ENCODE results near the gene IER3. TPM values are rescaled to one million over a fixed set of nuclear protein-coding genes. Genes with fewer than 3 reads are reported as not detected.

The IER3 gene
- total RNA-seq, 2 experiments from 2014 or later, result 167 to 171 TPM

DNA sequence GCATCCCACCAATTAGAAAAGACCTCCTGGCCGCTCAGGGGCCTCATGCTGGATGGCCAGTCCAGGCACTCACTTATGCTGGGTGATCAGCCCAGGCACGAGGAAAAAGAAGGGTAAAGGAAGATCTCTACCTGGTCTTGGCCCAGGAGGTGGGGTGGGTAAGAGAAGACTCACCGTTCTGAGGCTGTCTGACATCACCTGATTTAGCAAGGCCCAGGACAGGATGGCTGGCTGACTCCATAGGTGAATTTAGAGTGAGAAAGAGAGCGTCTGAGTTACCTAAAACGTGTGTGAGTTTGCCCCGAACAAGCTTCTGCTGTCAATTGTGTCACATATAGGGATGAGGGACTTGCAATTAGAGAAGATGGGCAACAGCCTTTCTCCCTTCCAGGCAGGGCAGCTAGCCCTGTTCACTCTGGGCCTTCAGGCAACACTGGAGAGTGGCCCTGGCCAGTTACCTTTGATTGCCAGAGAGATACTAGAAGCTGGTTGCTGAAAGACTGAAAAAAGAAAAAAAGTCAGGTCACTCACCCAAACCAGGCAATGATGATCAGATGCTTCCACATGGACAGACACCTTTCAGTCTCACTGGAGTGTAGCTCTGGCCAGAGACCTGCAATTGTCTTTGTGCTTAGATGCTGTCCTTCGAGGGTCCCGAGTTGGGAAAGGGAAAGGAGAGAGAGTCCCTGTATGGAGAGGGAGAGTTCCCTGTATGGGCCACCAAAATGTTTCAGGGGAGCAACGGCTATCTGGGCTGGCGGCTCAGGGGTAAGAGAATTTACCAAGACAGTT, 35.7 kb upstream of the IER3 start:
- intact Hi-C loops (cut with micrococcal nuclease), result no loop called here
- Mint-ChIP-seq H3K36me3 (no peaks in the 10 kb centered on the region), H3K4me1 (ENCODE audit: low read depth) (peaks cover 18% of the 10 kb centered on the region), H3K27ac (no peak overlapping the region), H3K9me3 (no peaks in the 10 kb centered on the region), H3K27me3 (no peaks in the 10 kb centered on the region), H3K4me3 (no peak overlapping the region)
- ChIA-PET CTCF (interaction anchor here (0.6 to 1.0 kb wide), 3 partner anchors 49 to 300 kb away, joined by 3 read pairs; no protein-coding TSS in a partner anchor), POLR2A (interaction anchor here (0.6 to 0.7 kb wide), 2 partner anchors 23 to 33 kb away, joined by 3 to 5 read pairs; no protein-coding TSS in a partner anchor)
- no peak for DNase-seq

DNA sequence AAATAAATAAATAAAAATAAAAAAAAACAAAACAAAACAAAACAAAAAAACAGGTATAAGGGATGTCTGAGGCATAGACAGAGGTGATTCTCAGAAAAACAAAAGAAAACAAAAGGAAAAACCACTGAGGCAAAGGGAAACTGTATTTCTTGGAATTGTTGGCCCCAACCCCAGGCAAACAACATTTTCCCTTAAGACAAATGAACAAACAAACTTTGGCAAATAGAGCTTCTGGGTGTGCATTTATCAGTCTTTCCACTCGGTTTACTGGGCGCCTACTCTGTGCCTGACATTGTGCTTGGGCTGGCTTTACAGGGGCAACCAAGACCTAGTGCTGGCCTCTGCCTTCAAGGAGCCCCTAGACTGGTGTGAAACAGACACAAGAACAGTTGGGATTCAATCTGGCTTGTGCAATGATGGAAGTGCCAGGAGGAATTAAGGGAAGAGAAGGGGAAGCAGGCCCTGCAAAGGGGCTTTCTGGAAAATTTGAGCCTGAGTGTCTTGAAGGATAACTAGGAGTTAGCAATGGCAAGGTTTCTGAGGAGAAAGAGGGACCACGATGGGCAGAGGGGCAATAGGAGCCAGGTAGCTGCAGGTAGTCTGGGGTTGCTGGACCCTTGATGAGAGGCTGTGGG, 33.8 kb upstream of the IER3 start:
- Mint-ChIP-seq H3K36me3 (no peaks in the 10 kb centered on the region), H3K27me3 (no peaks in the 10 kb centered on the region), H3K4me1 (ENCODE audit: low read depth) (peaks cover 17% of the 10 kb centered on the region), H3K27ac (no peak overlapping the region), H3K9me3 (no peaks in the 10 kb centered on the region), H3K4me3 (no peak overlapping the region)
- DNase-seq, result no peak
- ChIA-PET CTCF (no interaction called here), POLR2A (interaction anchor here (1.3 kb wide), 1 partner anchor 9 kb away, joined by 3 read pairs; no protein-coding TSS in a partner anchor)
- intact Hi-C loops (cut with micrococcal nuclease), result no loop called here

DNA sequence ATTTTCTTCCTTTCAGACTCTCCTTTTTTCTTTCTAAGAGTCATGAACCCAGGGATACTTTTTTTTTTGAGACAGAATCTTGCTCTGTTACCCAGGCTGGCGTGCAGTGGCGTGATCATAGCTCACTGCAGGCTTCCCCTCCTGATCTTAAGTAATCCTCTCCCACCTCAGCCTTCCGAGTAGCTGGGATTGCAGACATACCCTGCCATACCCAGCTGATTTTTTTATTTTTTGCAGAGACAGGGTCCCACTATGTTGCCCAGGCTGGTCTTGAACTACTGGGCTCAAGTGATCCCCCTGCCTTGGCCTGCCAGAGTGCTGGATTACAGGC, 32.8 kb upstream of the IER3 start:
- no peaks in the 10 kb centered on the region for H3K36me3 Mint-ChIP-seq
- POLR2A ChIA-PET, result interaction anchor here (0.9 to 1.3 kb wide), 2 partner anchors 8 to 18 kb away, joined by 3 to 4 read pairs; no protein-coding TSS in a partner anchor
- no peaks in the 10 kb centered on the region for H3K9me3 Mint-ChIP-seq
- intact Hi-C loops (cut with micrococcal nuclease), result no loop called here
- no peak overlapping the region for H3K27ac Mint-ChIP-seq
- CTCF ChIA-PET, result interaction anchor here (1.0 to 1.2 kb wide), 3 partner anchors 11 to 138 kb away, joined by 3 read pairs; no protein-coding TSS in a partner anchor
- no peak overlapping the region for H3K4me3 Mint-ChIP-seq
- DNase-seq, result no peak
- no peaks in the 10 kb centered on the region for H3K27me3 Mint-ChIP-seq
- H3K4me1 Mint-ChIP-seq (ENCODE audit: low read depth), result peaks cover 22% of the 10 kb centered on the region

DNA sequence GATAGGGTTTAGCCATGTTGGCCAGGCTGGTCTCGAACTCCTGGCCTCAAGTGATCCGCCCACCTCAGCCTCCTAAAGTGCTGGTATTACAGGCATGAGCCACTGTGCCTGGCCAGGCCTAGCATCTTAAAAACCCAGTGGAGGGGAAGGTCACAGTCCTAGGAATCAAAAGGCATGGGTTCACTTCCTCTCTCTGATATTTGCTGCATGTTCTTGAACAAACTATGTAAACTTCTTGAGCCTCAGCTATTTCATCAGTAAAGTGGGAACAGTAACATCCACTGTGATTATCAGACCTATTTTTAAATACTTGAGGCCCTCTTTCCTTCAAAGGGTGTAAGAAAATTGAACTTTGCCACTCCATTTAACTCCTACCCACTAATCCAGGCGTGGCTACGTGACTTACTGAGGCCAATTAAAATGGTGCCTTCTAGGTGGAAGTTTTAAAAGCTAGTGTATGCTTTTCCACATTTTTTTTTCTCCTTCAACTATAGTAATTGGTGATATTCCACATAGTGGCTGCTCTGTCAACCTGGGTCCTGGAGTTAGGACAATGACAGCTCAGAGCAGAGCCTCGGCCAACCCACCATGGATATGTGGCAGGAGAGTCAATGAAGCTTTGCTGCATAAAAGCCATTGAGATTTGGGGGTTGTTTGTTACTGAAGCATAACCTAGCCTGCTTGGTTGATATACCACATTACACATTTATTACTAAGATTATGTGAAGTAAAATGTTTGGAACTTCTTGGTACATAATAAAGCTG, 32.2 kb upstream of the IER3 start:
- peaks cover 20% of the 10 kb centered on the region for H3K4me1 Mint-ChIP-seq (ENCODE audit: low read depth)
- no peak for DNase-seq
- ChIA-PET POLR2A (interaction anchor here (0.9 to 1.3 kb wide), 2 partner anchors 7 to 17 kb away, joined by 3 to 4 read pairs; no protein-coding TSS in a partner anchor), CTCF (interaction anchor here (1.0 to 1.2 kb wide), 4 partner anchors 11 to 138 kb away, joined by 3 read pairs; no protein-coding TSS in a partner anchor)
- no peak overlapping the region for H3K27ac Mint-ChIP-seq
- H3K9me3 Mint-ChIP-seq, result no peaks in the 10 kb centered on the region
- H3K36me3 Mint-ChIP-seq, result peaks cover 1% of the 10 kb centered on the region
- no peak overlapping the region for H3K4me3 Mint-ChIP-seq
- no peaks in the 10 kb centered on the region for H3K27me3 Mint-ChIP-seq
- intact Hi-C loops (cut with micrococcal nuclease), result no loop called here

DNA sequence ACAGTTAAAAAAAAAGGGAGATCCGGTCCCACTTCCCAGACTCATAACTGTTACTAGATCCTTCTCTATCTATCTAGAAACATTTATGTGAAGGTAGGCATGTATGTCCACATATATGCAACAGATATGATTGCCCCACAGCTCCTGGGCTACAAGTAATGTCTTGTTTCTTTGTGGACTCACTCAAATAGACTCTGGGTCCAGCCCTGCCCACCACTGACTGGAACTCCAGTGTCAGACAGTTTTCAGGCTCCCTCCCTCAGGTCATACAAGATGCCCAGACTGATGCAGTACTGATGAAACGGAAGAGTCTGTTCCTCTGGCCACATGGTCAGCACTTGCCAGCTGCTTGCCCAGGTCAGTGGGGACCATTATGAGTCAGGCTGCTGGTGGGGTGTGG, 30.8 kb upstream of the IER3 start:
- CTCF ChIA-PET, result no interaction called here
- no peak for DNase-seq
- H3K4me3 Mint-ChIP-seq, result no peak overlapping the region

DNA sequence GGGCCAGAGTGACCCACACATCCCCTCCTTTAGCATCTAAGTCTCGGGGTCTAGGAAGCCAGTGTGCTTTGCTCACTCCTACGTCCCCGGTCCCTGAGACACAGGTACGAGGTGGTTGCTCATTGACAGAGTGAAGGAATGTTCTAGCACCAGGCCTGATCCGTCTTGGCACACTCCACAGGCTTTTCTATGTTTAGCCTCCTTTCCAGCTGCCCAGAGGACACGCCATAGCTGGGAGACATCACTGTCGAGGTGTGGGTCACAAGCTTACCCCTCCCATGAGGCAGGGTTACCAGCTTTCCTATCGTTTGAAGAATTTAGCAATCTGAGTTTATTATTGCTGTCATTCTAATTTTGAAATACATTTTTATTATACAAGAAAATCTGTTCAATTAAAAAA, 30.4 kb upstream of the IER3 start:
- intact Hi-C loops (cut with micrococcal nuclease), result no loop called here
- ChIA-PET CTCF (no interaction called here), POLR2A (no interaction called here)
- Mint-ChIP-seq H3K4me1 (ENCODE audit: low read depth) (peaks cover 34% of the 10 kb centered on the region), H3K9me3 (peaks cover 3% of the 10 kb centered on the region), H3K27me3 (no peaks in the 10 kb centered on the region), H3K36me3 (peaks cover 1% of the 10 kb centered on the region), H3K27ac (no peak overlapping the region), H3K4me3 (no peak overlapping the region)
- DNase-seq, result no peak

More for the DNA sequence above, 30.8 kb upstream of the IER3 start:
- POLR2A ChIA-PET, result no interaction called here
- Mint-ChIP-seq H3K9me3 (peaks cover 3% of the 10 kb centered on the region), H3K4me1 (ENCODE audit: low read depth) (peaks cover 30% of the 10 kb centered on the region), H3K36me3 (peaks cover 1% of the 10 kb centered on the region), H3K27me3 (no peaks in the 10 kb centered on the region), H3K27ac (no peak overlapping the region)
- intact Hi-C loops (cut with micrococcal nuclease), result no loop called here

DNA sequence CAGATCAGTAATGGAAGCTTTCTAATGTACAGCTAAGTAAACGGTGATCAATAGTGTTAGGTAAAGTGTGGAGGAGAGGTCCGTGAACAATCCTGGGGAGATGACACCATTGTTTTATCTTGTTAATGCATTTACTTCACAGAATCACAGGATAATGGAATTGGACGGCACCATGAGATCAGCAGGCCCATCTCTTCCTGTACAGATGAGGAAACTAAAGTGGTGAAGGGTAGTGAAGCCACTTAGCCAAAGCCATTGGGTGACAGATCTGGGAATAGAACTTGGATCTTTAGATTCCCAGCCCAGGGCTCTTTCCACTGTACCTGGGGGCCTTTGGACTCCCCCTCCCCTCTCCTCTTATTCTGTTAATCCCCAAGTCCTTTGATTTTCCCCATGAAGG, 26.2 kb upstream of the IER3 start:
- peaks cover 1% of the 10 kb centered on the region for H3K36me3 Mint-ChIP-seq
- peaks cover 61% of the 10 kb centered on the region for H3K4me1 Mint-ChIP-seq (ENCODE audit: low read depth)
- peak overlapping the region; percentile 93 for H3K27ac Mint-ChIP-seq
- intact Hi-C loops (cut with micrococcal nuclease), result no loop called here
- peaks cover 3% of the 10 kb centered on the region for H3K9me3 Mint-ChIP-seq
- no peak for DNase-seq
- no peaks in the 10 kb centered on the region for H3K27me3 Mint-ChIP-seq
- CTCF ChIA-PET, result interaction anchor here (1.6 to 3.2 kb wide), 2 partner anchors 41 to 50 kb away, joined by 15 to 18 read pairs; no protein-coding TSS in a partner anchor
- no peak overlapping the region for H3K4me3 Mint-ChIP-seq
- POLR2A ChIA-PET, result interaction anchor here (1.0 to 4.2 kb wide), 7 partner anchors 10 to 88 kb away, joined by 3 to 47 read pairs (median 32); partner anchors contain the start of genes FLOT1 and IER3

DNA sequence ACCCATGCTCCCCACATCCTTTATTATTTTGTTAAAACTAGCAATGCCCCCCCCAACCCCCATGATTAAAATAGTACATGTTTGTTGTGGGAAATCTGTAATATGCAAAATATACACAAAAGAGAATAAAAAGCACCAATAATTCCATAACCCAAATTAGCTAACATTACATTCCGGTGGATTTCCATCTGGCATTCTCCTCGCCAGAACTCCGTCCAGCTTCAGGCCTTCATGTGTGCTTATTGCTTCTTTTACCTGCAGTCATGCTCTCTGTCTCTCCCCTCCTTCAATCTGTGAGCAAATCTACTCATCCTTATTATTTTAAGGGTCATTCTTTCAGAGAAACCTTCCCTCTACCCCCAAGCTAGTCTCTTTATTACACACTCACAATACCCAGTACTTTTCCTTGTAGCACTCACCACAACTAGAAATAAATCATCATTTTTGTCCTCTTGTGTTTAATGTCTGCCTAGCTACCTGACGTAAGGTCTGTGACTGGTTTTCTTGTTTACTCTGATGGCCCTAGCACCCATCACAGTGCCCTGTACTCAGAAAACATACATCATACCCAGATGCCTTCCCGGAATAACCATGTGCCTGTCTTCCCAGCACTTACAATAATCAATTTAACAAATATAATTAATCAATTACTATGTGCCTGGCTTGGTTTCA, 25.6 kb upstream of the IER3 start:
- Mint-ChIP-seq H3K27me3 (no peaks in the 10 kb centered on the region), H3K27ac (peak overlapping the region; percentile 93), H3K36me3 (peaks cover 1% of the 10 kb centered on the region), H3K9me3 (peaks cover 3% of the 10 kb centered on the region), H3K4me3 (peak overlapping the region; percentile 52), H3K4me1 (ENCODE audit: low read depth) (peaks cover 64% of the 10 kb centered on the region)
- intact Hi-C loops (cut with micrococcal nuclease), result loop anchor here (1.0 kb wide), 5 partner anchors 18 to 49 kb away; no protein-coding TSS in a partner anchor
- CTCF ChIA-PET, result interaction anchor here (0.5 to 3.2 kb wide), 7 partner anchors 35 to 669 kb away, joined by 3 to 18 read pairs (median 4); no protein-coding TSS in a partner anchor
- DNase-seq, result no peak
- POLR2A ChIA-PET, result interaction anchor here (0.6 to 4.2 kb wide), 12 partner anchors 9 to 152 kb away, joined by 3 to 47 read pairs (median 6); partner anchors contain the start of genes FLOT1 and IER3

DNA sequence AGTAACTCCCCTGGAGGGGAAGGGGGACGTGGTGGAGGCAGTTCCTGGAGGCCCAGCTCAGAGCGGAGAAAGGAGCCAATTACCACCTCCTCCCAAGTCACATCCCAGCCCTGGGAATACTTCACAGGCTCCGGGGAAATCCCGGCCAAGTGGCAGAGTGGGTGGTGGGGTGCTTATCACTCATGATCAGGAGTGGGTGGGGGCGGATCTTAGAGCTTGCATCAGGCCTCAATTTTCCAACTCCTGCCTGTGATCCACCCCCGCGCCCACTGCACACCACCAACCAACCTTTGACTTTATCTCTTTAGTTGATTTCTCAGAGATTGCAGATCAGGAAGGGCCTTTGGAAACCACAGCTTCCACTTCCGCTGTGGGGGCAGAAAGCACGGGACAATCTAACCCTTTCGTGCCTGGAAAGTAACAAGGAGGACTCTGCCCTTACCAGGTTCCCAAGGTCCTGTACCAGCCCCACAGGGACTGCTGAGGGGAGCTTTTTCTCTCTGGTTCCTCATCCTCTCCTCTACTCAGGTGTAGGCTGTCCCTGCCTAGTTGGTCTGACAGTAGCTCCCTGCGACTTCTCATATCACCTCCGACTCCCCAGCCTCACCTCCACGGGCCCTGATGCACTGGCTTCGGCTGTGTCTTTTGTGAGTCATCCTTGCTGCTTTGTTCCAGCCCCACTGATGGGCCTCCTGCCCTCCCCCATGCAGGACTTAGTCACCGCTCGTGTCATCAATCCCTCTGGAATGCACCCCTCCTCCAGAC, 24.9 kb upstream of the IER3 start:
- CTCF ChIA-PET, result interaction anchor here (0.6 to 3.2 kb wide), 12 partner anchors 13 to 670 kb away, joined by 3 to 18 read pairs (median 4); no protein-coding TSS in a partner anchor
- Mint-ChIP-seq H3K27ac (peak overlapping the region; percentile 93), H3K36me3 (peaks cover 1% of the 10 kb centered on the region), H3K27me3 (no peaks in the 10 kb centered on the region), H3K4me1 (ENCODE audit: low read depth) (peaks cover 65% of the 10 kb centered on the region), H3K9me3 (peaks cover 3% of the 10 kb centered on the region), H3K4me3 (peak overlapping the region; percentile 52)
- POLR2A ChIA-PET, result interaction anchor here (0.6 to 4.2 kb wide), 20 partner anchors 8 to 1359 kb away, joined by 3 to 47 read pairs (median 5); partner anchors contain the start of genes ATF6B, FLOT1 and IER3
- intact Hi-C loops (cut with micrococcal nuclease), result loop anchor here (1.0 kb wide), 5 partner anchors 19 to 50 kb away; no protein-coding TSS in a partner anchor
- peak; percentile 89 for DNase-seq

DNA sequence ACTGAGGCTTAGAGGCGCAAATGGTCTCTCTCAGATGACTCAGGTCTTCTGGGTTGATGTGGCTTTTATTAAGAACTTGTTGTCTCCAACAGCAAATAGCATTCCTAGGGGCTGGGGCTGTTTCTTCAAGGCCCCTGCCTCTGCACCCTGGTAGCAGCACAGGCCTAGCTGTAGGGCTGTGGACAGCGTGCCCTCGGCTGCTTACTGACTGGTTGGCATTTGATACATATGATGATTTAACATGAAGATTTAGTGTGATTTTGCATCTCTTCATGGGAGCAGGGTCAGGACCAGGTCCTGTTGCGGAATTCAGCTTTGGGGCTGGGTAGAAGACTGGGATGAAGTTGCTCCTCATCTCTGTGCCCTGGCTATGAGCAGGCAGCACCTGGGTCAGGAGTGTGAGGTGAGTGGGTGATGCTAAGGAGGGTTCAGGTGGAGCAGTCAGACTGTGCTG, 24.3 kb upstream of the IER3 start:
- Mint-ChIP-seq H3K27me3 (no peaks in the 10 kb centered on the region), H3K9me3 (peaks cover 3% of the 10 kb centered on the region), H3K4me1 (ENCODE audit: low read depth) (peaks cover 71% of the 10 kb centered on the region), H3K27ac (peak overlapping the region; percentile 93), H3K4me3 (peak overlapping the region; percentile 52), H3K36me3 (peaks cover 1% of the 10 kb centered on the region)
- POLR2A ChIA-PET, result interaction anchor here (0.6 to 4.2 kb wide), 15 partner anchors 9 to 327 kb away, joined by 3 to 47 read pairs (median 5); partner anchors contain the start of genes FLOT1 and IER3
- intact Hi-C loops (cut with micrococcal nuclease), result loop anchor here (1.0 kb wide), 5 partner anchors 20 to 51 kb away; no protein-coding TSS in a partner anchor
- no peak for DNase-seq
- CTCF ChIA-PET, result interaction anchor here (0.8 to 3.2 kb wide), 9 partner anchors 12 to 111 kb away, joined by 3 to 18 read pairs (median 5); no protein-coding TSS in a partner anchor
